ENCODE results near the gene APMAP.

The APMAP gene

DNA sequence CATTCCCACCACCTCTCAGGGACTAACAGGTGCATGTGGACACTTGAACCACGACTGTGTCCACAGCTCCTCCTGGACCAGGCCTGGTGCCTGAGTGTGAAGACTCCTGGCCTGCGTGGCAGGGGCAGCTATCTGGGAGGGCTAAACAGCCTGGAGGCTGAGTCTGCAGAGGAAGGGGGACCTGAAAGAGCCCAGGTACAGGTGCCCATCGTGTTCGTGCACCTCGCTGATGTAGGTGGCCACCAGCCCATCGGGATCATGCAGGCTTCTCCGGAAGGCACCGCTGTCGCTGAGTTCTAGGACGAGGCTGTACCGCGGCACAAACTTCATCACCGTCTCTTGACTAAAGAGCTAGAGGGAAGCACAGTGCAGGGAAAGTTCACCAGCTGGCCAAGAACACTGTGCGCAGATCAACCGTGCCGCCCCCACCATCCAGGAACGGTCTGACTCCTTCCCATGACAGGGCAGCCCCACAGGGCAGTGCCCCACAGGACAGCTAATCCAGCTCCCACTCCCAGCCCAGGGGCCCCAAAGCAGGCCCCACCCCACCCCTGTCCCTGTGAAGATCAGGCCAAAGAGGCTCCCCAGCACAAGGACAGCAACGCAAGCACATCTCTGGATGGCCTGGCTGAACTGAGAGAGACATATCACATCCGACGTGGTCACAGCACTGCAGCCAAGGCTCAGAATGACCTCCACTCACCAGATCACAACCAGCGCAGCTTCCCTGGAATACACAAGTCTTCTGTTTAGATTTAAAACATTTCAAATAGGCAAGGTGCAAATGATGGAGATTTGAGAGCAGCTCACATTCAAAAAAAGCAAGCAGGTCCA lies 28.7 kb downstream of the APMAP start:
- no peak for FAIRE-seq

DNA sequence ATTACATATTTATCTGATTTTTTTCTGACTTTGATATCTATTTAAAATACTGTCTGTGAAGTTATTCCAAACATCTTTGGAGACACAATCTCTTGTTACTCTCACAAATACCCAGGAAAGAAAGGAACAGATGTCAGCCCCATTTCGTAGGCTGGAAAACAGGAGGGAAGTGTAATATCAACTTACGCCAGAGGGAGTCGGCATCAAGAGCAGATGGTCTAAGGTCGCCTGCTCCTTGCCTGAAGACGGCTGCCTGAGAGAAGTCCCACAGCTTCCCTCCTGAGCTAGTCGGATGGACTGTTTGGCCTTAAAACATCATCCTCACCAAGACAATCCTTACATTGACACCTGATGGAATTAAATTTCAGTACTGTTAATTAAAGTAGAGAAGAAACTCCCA lies 30.0 kb downstream of the APMAP start:
- no peak for FAIRE-seq

DNA sequence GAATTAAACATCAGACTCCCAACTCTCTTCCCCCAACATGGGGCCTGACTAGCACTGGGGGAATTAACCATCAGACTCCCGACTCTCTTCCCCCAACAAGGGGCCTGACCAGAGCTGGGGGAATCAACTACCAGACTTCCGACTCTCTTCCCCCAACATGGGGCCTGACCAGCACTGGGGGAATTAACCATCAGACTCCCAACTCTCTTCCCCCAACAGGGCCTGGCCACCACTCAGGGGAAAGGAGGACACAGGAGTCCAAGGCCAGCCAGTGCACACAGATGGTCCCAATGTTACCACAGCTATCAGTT lies 30.4 kb downstream of the APMAP start:
- no peak for FAIRE-seq

DNA sequence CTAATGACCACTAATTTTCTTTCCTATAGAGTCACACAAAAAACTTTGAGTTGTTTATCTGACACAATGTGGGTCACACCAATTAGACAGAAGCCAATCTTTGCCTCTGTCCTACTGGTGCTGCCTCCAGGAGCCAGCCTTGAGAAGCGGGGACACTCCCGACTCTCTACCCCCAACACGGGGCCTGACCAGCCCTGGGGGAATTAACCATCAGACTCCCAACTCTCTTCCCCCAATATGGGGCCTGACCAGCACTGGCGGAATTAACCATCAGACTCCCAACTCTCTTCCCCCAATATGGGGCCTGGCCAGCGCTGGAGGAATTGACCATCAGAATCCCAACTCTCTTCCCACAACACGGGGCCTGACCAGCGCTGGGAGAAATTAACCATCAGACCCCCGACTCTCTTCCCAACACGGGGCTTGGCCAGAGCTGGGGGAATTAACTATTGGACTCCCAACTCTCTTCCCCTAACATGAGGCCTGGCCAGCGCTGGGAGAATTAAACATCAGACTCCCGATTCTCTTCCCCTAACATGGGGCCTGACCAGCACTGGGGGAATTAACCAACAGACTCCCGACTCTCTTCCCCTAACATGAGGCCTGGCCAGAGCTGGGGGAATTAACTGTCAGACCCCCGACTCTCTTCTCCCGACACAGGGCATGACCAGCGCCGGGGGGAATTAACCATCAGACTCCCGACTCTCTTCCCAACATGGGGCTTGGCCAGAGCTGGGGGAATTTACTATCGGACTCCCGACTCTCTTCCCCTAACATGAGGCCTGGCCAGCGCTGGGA lies 31.0 kb downstream of the APMAP start:
- no peak for FAIRE-seq

DNA sequence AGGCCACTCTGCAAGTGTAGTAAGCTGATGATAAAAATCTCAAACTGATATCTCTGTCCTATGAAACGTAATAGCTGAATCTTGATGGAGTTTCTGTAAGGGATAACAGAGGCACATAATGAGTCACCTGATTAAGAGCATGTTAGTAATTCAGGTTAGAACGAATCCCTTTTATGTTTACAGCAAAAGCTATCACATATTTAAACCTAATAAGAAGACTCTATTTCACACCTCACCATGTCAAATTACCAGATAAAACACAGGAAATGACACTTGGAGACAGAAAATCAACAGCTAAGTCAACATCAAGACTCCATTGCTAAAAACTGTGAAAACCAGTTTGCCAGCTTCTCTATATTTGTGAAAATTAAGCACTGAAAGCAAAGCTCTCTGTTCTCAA lies 31.7 kb downstream of the APMAP start:
- no peak for FAIRE-seq

DNA sequence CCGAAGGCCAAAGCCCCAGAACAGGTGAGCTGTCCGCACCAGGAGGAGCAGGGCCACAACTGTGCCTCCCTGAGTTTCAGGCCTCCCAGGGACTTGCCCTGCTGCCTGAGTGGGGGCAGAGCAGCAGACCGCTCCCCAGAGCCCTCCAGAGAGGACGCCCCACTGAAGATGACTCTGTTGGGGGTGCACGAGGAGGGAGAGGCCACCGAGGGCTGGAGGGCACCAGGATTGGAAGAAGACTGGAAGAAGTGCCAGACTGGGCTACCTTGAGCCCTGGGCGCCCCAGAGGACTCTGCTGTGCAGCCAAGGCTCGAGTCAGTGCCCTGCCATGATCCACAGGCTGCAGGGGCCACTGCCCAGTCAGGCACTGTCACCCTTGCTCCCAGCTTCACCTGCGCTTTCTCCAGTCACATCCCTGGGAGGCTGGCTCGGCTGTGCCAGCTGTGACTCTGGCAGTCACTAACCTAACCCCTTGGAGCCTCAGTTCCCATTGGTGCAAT lies 32.2 kb downstream of the APMAP start:
- FAIRE-seq, result no peak

DNA sequence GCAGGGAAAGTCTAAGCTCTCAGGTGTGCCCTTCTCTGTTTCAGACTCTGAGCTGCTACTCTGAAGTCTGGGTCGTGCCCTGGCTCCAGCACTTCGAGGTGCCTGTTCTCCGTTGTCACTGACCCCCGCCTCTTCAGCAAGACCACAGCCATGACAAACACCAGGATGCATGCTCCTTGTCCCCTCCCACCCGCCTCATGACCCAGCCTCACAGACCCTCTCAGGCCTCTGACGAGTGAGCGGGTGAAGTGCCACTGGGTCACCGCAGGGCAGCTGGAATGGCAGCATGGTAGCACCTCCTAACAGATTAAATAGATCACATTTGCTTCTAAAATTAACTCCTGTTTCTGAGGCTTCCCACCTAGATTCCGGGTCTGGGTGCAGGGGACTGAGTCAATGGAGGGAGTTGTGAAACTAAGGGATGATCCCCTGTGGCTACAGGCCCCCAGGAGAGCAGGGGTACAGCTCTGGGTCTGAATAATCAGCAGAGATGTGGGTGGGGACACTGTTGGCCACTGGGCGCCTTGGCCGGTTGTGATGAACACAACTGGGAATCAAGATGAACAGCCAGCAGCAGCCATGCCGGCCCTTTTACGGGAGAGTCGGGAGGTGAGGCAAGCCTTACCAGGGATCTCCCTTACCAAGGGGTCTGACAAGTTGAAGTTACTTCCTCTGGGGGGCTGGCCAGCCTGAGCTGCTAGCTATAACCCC lies 32.8 kb downstream of the APMAP start:
- FAIRE-seq, result no peak

DNA sequence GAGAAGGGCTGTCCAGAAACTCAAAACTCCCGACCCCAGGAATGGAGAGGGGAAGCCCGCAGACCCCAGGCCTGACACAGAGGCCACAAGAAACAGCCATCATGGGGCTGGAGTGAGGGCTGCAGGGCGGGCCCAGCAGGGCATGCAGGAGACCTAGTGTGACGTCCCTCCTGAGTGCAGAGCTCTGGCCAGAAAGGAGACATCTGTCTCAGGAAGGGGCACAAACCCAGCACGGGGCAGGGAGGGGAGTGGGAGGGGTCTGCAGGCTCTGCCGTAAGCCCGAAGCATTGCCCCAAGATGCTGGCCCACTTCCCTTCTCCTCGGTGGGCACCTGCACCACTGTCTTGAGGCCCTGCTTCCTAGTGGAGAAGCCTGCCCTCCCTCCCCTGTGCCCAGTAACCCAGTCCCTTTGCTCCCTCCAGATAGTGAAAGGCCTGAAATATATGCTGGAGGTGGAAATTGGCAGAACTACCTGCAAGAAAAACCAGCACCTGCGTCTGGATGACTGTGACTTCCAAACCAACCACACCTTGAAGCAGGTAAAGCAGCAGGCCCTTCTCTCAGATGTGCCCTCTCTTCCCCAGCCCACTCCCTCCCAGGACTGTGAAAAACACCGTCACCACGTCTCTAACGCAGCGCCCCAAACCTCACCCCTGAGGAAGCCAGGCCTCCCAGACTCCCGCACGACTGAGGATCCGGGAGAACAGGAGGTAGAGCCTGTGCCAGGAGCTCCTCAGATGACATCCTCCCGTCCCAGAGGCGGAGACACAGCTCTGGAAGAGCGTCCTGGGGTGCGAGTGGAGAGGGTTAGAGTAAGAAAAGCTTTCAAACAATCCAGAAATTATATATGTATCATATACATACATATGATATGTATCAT lies 33.8 kb downstream of the APMAP start:
- FAIRE-seq, result no peak

DNA sequence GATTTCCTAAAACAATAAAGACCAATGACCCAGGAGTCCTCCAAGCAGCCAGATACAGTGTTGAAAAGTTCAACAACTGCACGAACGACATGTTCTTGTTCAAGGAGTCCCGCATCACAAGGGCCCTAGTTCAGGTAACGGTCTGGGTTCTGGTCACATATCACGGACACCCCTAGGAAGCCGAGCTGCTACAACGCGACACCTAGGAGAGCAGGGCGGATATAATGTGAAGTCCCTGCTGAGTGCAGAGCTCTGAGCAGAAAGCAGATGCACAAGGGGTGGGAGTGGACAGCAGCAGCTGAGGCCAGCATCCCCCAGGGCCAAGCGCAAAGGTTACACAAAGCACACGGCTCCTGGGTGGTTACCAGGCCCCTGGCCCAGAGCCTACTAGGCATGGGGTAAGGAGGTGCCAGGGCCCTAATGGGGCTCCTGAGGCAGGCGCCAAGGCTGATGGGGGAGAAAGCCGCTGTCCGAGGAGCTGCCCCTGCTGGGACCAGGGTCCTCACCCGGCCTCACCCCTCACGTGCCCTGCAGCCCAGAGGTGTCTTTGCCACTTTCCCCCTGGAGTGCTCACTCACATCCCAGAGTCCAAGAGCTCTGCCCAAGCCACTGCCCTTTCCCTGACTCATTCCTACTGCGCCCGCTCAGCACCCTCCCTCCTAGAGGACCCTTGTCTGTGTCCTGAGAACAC lies 35.1 kb downstream of the APMAP start:
- FAIRE-seq, result no peak

DNA sequence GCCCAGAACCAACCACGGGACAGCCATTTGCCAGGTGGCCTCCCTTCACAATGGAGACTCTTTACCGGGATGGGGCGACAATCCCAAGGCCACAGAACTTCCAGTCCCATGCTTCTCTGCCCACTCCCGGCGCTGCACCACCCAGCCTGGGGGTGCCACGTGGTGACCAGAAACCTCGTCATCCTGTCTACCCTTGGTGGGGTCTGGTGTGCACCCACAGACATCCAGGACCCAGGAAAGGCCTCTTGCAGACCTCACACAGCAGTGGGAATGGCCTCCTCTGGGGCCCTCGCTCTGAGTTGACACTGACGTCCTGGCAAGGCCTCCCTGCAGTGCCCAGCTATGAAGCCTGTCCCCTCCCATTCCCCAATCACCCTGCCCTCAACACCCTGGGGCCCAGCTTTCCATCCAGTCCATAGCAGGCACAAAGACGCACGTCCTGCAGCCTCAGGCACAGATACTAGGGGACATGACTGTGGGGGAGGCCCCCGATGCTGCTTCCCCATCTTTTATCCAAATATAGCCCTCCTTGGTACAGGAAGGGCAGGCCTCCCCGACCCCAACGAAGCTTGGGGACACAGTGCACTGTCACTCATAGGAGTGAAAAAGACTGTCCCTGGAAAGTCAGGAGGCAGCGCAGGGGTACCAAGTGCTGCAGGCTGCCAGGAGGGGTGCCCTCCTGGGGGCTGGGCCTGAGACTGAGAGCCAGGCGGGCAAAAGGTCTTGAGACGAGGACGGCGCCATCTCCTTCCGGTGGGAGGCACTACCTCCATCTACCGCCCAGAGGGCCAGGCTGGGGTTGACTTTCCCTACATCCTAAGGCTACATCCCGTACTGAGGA lies 36.3 kb downstream of the APMAP start:
- FAIRE-seq, result no peak

DNA sequence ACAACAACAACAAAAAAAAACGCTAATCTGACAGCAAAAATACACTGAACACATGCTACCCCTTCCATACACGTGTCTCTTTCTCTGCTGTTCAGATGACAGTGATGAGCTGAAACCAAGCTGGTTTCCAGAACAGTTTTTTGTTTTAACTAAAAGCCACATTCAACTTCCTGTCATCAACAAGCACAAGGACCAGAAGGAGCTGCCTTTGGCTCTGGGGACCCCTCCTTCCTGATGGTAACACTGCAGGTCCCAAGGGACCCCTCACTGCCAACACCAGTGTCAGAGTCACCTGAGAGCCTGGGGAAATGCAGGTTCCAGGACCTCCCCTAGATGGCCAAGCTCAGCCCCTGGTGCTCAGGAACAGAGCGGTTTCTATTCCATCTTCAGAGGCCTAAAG lies 37.5 kb downstream of the APMAP start:
- FAIRE-seq, result no peak

DNA sequence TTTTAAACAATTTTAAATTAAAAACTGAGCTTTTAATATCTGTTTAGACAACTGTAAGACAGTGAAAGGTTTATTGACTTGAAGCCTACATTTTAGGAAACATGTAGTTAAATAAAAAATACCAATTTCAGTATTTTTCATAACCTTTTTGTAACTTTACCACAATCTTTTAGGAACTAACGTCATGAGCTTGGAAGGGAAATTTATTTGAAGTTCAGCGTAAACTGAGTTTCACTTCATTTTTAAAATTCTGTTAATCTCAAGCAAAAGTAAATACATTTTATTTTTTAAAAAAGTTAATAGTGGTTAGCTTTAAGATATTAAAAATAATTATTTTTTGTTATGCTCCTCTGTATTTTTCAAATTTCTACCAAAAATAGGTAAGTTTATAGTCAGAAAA lies 38.0 kb downstream of the APMAP start:
- FAIRE-seq, result no peak

DNA sequence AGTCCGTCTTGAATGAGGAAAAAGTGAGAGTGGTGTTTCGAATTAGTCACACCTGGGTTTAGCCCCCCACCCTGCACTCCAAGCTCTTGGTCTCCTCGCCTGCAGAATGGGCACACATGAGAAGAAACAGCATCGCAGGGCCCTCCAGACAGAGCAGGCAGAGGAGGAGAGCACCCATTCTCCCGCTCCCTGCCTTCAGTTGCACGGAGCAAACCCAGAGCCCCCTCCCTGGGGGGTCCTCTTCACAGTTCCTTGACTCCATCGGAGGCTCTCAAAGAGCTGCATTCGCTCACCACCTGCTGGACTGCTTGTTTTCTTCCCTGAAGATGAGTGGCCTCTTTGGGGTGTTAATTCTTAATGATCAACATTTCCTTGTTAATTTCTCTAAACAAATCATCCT lies 38.4 kb downstream of the APMAP start:
- FAIRE-seq, result no peak

DNA sequence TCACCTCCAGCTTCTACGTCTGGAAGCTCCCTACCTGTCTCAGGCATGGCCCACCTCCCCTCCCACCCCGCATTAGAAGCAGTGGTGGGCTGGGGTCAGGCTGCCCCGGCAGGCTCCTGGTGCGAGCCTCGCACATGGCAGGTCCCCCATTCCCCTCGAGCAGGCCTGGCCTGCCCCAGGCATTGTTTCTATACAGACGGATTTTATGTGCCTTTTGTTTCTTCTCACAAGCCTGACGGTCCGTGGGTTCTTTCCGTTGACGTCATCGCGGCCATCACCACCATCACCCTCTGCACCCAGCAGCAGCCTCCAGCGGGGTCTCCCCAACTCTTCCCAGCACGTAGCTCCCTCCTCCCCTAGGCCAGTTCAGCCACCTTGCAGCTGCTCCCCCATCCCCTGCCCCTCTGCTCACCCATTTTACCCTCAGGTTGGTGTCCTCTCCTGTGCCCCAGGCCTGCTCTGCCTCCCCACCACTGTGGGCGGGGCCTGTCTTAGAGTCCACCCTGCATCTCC lies 38.9 kb downstream of the APMAP start:
- FAIRE-seq, result no peak

DNA sequence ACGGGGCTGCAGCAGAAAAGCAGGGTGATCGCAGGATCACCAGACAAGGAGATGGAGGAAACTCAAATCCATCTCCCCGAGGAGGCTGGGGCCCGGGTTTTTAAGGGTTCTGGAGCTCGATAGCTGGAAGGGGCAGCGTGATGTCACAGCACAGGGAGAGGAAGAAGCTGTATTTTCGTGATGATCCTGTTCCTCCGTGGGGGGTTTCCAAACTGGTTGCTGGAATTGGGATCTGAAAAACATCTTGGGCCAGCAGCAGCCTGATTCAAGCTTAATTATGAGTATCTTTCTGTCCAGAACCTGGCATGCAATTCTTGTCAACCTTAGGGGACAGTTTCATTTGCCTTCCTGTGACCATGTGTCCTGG lies 39.4 kb downstream of the APMAP start:
- FAIRE-seq, result no peak

DNA sequence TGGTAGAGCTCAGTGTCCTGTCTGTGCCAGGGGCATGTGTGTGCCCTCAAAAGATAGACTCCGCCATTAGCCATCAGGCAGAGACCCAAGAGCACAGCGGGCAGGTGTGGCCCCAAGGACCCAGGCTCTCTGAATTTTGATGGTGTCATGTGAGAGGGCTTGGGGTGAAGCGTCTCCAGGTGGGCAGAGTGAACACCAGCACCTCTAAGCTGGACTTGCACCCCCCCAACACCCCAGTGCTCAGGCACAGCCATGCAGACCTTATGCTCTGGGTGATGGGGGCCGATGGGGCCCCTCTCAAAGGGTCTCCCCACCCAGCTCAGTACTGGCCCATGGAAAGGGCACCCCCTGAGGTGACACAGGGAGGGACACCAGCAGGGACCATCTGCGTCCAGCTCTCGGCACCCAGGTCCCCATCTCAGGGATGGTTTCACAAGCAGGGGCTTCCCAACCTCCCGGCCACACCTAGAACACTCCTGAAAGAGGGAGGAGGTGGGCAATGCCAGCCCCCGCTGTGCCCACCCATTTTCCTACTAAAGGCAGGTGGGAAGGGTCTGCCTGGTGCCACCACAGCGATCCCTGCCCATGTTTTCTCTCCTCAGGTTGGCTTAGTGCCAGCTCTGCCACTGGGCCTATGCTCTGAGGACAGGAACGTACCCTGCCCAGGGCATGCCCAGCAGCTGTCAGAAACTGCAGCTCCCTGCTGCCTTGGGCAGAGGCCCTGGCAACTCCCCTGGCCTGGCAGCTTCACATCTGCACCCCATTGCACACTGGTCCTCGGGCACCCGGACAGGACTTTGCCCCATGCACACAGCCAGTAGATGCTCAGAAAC lies 40.0 kb downstream of the APMAP start:
- no peak for FAIRE-seq

DNA sequence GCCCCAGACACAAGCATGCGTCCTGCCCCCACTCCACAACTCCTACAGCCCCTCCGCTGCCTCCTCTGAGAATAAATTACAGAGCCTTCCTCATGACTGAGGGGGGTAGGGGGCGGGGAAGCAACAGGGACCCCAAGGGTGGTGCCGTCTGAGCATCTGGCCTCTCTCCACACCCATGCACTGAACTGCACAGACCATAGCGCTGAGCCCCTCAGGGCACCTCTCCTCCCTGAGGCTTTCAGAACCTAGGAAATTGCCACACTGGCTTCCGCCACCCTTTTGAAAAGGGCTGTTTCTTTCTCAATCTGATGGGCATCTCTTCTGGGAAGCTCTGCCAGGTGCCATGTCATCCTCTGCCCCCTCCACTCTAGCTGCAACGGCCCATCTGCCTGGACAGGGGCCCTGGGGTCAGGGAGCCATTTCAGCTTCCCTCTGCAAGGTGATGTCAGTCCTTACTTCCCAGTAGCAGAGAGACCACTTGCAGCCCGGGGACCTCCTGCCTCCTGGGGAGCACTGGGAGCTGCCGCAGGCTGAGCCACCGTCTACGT lies 40.9 kb downstream of the APMAP start:
- FAIRE-seq, result no peak

DNA sequence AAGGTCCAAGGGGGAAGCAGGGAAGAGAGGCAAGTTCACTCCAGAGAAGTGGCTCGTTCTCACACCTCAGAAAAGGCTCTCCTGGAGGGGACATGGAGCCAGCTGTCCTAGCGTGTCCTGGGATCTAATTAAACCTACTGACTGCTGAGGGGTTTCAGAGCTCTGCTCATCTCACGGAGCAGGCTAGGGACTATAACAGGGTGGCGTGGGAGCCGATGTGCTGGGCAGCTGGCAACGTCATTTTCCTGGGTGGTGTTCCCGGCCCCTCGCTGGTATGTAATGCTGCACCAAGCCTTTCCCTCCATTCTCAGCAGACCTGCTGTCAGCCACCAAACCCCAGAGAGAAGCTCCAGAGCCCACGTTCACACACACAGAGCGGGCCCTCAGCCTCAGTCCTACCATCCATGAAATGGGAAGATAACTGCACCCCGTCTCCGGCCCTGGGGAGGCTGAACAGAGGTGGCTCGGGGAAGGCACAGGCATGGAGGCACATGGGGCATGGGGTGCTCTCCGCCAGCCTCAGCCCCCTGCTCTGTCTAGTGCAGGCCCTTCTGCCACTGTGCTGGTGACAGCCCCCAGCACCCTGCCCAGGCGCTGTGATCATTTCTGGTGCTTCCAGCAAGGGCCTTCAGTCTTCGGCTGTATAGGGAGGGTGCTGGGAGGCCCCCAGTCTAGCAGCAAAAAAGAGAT lies 41.6 kb downstream of the APMAP start:
- no peak for FAIRE-seq
